CD4-positive, alpha-beta T cell (primary cell): ENCODE data around the gene DPEP2NB. TPM values are rescaled to one million over a fixed set of nuclear protein-coding genes. Genes with fewer than 3 reads are reported as not detected.
"Not testable (repeated sequence)": the region's sequence is repeated elsewhere in the genome, so short reads cannot be mapped to it uniquely, and the experiment has no call there.

Experiments used
- ATAC-seq: fragments of 200-7000 bp; cut with Tn5 transposase; one replicate; pipeline ENCODE4 v1.10.0; 2022; ENCODE audit warnings: mild to moderate bottlenecking; ENCODE audit not compliant: poor library complexity
- CTCF ChIA-PET: fragments of 350-600 bp; sonication (Branson Sonifier 250); formaldehyde crosslinking; loops from one replicate; lab custom pipeline; 2021; ENCODE audit warnings: antibody characterized with exemption, inconsistent platforms; lab: Charles Lee
- POLR2A ChIA-PET: fragments of 350-600 bp; sonication (Branson Sonifier 250); formaldehyde crosslinking; loops from one replicate; lab custom pipeline; 2021; ENCODE audit warnings: antibody characterized with exemption, inconsistent platforms; lab: Charles Lee
- DNase-seq, 14 experiments: peaks; one replicate each; pipeline ENCODE4 v3.0.0-alpha.2; 2013 to 2020; ENCODE audit warnings: mixed read lengths in 2 of 14
- H3K27ac ChIP-seq, 2 donors: one replicate each; pipeline versions ENCODE4 v1.5.1 to v1.7.0; 2013; ENCODE audit warnings: low read length in 2 of 2, low read depth in 1 of 2, mild to moderate bottlenecking in 1 of 2
- H3K27me3 ChIP-seq, 2 experiments: 1 replicate in 1 of 2; 2 replicates in 1 of 2; pipeline versions ENCODE4 v1.6.1 to v1.7.0; 2013; ENCODE audit warnings: low read length in 2 of 2, control low read depth in 1 of 2, mild to moderate bottlenecking in 1 of 2, moderate library complexity in 1 of 2; ENCODE audit not compliant: insufficient read depth in 2 of 2, control insufficient read depth in 1 of 2
- H3K36me3 ChIP-seq: one replicate; pipeline ENCODE4 v1.6.1; 2013; ENCODE audit warnings: low read length, control low read depth; ENCODE audit not compliant: insufficient read depth
- H3K4me1 ChIP-seq: one replicate; pipeline ENCODE4 v1.6.1; 2013; ENCODE audit warnings: low read length, control low read depth; ENCODE audit not compliant: insufficient read depth
- H3K4me3 ChIP-seq: one replicate; pipeline ENCODE4 v1.5.1; 2013; ENCODE audit warnings: mild to moderate bottlenecking, low read length, moderate library complexity
- H3K9me3 ChIP-seq, 2 experiments: 1 replicate in 1 of 2; 2 replicates in 1 of 2; pipeline versions ENCODE4 v1.6.1 to v1.7.0; 2013; ENCODE audit warnings: low read length in 2 of 2, mild to moderate bottlenecking in 2 of 2, control low read depth in 1 of 2, moderate library complexity in 1 of 2; ENCODE audit not compliant: control insufficient read depth in 1 of 2, insufficient read depth in 1 of 2
- H3K27ac Mint-ChIP-seq: one replicate; pipeline ENCODE4 v1.8.0; 2020; ENCODE audit warnings: mixed read lengths
- H3K27me3 Mint-ChIP-seq: one replicate; pipeline ENCODE4 v1.8.0; 2021; ENCODE audit warnings: mixed read lengths
- H3K36me3 Mint-ChIP-seq: one replicate; pipeline ENCODE4 v1.8.0; 2021; ENCODE audit warnings: low read depth, mixed read lengths
- H3K4me1 Mint-ChIP-seq: one replicate; pipeline ENCODE4 v1.8.0; 2021; ENCODE audit warnings: low read depth, mixed read lengths
- H3K4me3 Mint-ChIP-seq: one replicate; pipeline ENCODE4 v1.8.0; 2020; ENCODE audit warnings: mild to moderate bottlenecking, mixed read lengths
- H3K9me3 Mint-ChIP-seq: one replicate; pipeline ENCODE4 v1.8.0; 2020; ENCODE audit warnings: mixed read lengths
- intact Hi-C, 2 experiments: fragments of 100-400 bp; cut with DNase I in 1 of 2; cut with micrococcal nuclease in 1 of 2; formaldehyde crosslinking; loops; one replicate each; pipeline versions ENCODE4 v1.15.1 to v1.9.0; 2023 to 2025; cut with DNase I, micrococcal nuclease
- total RNA-seq, 174 experiments: library from RNA in 2 of 174; stranded (reverse) in 2 of 174; gene quantifications; one replicate each; pipeline ENCODE4 v1.2.3 and lab custom pipeline; 2021 to 2026
- TF ChIP-seq, protein P1 (sequence below): fragments of 200-600 bp; IDR thresholded peaks from one replicate; pipeline ENCODE4 v1.8.0; 2022; ENCODE audit warnings: antibody characterized with exemption, mild to moderate bottlenecking

The DPEP2NB gene
- total RNA-seq, 2 experiments from 2014 or later = not detected

DNA sequence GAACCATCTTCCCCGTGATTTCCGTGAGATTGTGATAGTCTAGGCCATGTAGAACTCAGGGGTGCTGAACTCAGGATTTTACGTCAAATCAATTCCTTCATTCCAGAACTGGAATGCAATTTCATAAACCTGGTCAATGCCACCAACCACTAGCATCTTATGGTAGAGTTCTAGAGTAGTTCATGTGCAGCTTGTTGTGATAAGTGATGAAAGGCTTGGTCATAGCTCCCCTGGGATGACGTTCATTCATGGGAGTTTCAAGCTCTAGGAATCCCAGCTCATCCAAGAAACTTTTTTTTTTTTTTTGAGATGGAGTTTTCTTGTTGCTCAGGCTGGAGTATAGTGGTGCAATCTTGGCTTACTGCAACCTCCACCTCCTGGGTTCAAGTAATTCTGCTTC, 12.7 kb downstream of the DPEP2NB start:
- H3K4me3 ChIP-seq = no peak overlapping the region
- Mint-ChIP-seq H3K27me3 (no peaks in the 10 kb centered on the region), H3K36me3 (peaks cover 11% of the 10 kb centered on the region), H3K4me1 (peaks cover 59% of the 10 kb centered on the region), H3K27ac (peak overlapping the region; percentile 93), H3K4me3 (peak overlapping the region; percentile 35), H3K9me3 (no peaks in the 10 kb centered on the region)
- CTCF ChIA-PET = interaction anchor here (0.6 to 1.7 kb wide), 3 partner anchors 17 to 203 kb away, joined by 3 to 4 read pairs (median 3); no protein-coding TSS in a partner anchor
- peaks cover 0 to 6% of the 10 kb centered on the region in 2 experiments for H3K9me3 ChIP-seq
- ATAC-seq (no peak), DNase-seq (no peak)
- no peaks in the 10 kb centered on the region for H3K36me3 ChIP-seq
- TF ChIP-seq, protein P1, sequence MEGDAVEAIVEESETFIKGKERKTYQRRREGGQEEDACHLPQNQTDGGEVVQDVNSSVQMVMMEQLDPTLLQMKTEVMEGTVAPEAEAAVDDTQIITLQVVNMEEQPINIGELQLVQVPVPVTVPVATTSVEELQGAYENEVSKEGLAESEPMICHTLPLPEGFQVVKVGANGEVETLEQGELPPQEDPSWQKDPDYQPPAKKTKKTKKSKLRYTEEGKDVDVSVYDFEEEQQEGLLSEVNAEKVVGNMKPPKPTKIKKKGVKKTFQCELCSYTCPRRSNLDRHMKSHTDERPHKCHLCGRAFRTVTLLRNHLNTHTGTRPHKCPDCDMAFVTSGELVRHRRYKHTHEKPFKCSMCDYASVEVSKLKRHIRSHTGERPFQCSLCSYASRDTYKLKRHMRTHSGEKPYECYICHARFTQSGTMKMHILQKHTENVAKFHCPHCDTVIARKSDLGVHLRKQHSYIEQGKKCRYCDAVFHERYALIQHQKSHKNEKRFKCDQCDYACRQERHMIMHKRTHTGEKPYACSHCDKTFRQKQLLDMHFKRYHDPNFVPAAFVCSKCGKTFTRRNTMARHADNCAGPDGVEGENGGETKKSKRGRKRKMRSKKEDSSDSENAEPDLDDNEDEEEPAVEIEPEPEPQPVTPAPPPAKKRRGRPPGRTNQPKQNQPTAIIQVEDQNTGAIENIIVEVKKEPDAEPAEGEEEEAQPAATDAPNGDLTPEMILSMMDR = no peak
- H3K4me1 ChIP-seq = peaks cover 71% of the 10 kb centered on the region
- intact Hi-C loops = no loop called here
- no peak overlapping the region for H3K27ac ChIP-seq
- H3K27me3 ChIP-seq = no peaks in the 10 kb centered on the region
- POLR2A ChIA-PET = interaction anchor here (1.1 to 1.5 kb wide), 3 partner anchors 14 to 110 kb away, joined by 3 to 5 read pairs (median 4); partner anchors contain the start of genes DDX28, DUS2 and PSKH1

DNA sequence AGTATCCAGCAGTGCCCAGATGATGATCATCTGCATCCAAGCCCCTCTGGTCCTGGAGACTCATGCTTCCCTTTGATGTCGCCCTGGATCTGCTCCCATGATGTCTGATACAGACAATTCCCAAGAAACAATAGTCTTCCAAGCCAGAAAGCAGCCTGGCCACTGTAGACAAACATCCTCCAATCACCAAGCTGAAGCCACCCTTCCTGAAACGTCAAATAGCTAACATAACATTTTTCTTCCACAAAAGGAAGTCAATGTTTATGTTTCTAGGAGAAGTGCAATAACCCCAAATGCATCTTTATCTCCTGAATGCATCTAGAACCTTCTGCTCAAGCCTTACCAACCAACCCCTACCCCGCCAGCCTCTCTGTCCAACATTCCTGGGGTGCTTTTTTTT, 15.3 kb downstream of the DPEP2NB start:
- H3K36me3 Mint-ChIP-seq = peaks cover 24% of the 10 kb centered on the region
- ATAC-seq (peak; percentile 33), DNase-seq (peak in 2 of 14 experiments; percentile 33 to 64)
- ChIA-PET CTCF (interaction anchor here (1.0 to 6.5 kb wide), 2 partner anchors 40 to 184 kb away, joined by 3 to 33 read pairs; no protein-coding TSS in a partner anchor), POLR2A (interaction anchor here (0.6 to 4.6 kb wide), 17 partner anchors 7 to 417 kb away, joined by 3 to 73 read pairs (median 6); partner anchors contain the start of genes DDX28, DUS2, NFATC3 and PSMB10)
- peak overlapping the region; percentile 93 for H3K27ac Mint-ChIP-seq
- H3K27ac ChIP-seq = peak overlapping the region; percentile 48 to 83
- peak overlapping the region; percentile 86 for H3K4me3 Mint-ChIP-seq
- TF ChIP-seq, protein P1 = no peak
- no peaks in the 10 kb centered on the region for H3K36me3 ChIP-seq
- peak overlapping the region; percentile 61 for H3K4me3 ChIP-seq
- peaks cover 0 to 14% of the 10 kb centered on the region in 2 experiments for H3K9me3 ChIP-seq
- H3K27me3 ChIP-seq = no peaks in the 10 kb centered on the region
- no peaks in the 10 kb centered on the region for H3K9me3 Mint-ChIP-seq
- intact Hi-C loops = no loop called here
- no peaks in the 10 kb centered on the region for H3K27me3 Mint-ChIP-seq
- H3K4me1 ChIP-seq = peaks cover 70% of the 10 kb centered on the region
- H3K4me1 Mint-ChIP-seq = peaks cover 55% of the 10 kb centered on the region

DNA sequence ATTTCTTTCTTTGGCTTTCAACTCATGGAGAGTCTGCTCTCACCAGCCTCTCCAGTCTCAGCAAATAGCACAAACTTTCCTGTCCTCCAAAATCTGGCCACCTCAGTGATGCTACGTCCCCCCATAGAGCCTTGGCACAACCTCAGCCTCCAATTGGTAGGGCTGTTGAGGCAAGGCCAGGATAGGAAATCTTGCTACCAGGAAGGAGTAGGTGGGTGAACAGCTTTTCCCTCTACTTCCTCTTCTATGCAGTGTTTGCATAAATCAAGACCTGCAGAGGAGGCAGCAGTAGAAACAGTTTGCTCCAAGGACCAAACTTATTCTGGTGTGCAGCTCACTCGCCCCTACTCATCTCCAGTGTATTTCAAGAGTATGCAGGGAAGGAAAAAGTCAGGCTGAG, 15.7 kb downstream of the DPEP2NB start:
- Histone ChIP-seq H3K36me3 (peaks cover 4% of the 10 kb centered on the region), H3K27me3 (no peaks in the 10 kb centered on the region), H3K4me1 (peaks cover 70% of the 10 kb centered on the region), H3K4me3 (peak overlapping the region; percentile 61), H3K9me3 (peaks cover 0 to 14% of the 10 kb centered on the region in 2 experiments), H3K27ac (peak overlapping the region; percentile 48 to 83)
- CTCF ChIA-PET = interaction anchor here (1.0 to 6.5 kb wide), 2 partner anchors 41 to 183 kb away, joined by 3 to 33 read pairs; no protein-coding TSS in a partner anchor
- Mint-ChIP-seq H3K27me3 (no peaks in the 10 kb centered on the region), H3K4me1 (peaks cover 55% of the 10 kb centered on the region), H3K9me3 (no peaks in the 10 kb centered on the region), H3K4me3 (peak overlapping the region; percentile 86), H3K27ac (peak overlapping the region; percentile 93), H3K36me3 (peaks cover 28% of the 10 kb centered on the region)
- POLR2A ChIA-PET = interaction anchor here (0.6 to 4.6 kb wide), 18 partner anchors 8 to 418 kb away, joined by 3 to 73 read pairs (median 6); partner anchors contain the start of genes DDX28, DUS2, NFATC3 and PSMB10
- DNase-seq (peak in 3 of 14 experiments; percentile 6 to 34 (median 22)), ATAC-seq (peak; percentile 11)
- intact Hi-C loops = no loop called here
- TF ChIP-seq, protein P1 = no peak

DNA sequence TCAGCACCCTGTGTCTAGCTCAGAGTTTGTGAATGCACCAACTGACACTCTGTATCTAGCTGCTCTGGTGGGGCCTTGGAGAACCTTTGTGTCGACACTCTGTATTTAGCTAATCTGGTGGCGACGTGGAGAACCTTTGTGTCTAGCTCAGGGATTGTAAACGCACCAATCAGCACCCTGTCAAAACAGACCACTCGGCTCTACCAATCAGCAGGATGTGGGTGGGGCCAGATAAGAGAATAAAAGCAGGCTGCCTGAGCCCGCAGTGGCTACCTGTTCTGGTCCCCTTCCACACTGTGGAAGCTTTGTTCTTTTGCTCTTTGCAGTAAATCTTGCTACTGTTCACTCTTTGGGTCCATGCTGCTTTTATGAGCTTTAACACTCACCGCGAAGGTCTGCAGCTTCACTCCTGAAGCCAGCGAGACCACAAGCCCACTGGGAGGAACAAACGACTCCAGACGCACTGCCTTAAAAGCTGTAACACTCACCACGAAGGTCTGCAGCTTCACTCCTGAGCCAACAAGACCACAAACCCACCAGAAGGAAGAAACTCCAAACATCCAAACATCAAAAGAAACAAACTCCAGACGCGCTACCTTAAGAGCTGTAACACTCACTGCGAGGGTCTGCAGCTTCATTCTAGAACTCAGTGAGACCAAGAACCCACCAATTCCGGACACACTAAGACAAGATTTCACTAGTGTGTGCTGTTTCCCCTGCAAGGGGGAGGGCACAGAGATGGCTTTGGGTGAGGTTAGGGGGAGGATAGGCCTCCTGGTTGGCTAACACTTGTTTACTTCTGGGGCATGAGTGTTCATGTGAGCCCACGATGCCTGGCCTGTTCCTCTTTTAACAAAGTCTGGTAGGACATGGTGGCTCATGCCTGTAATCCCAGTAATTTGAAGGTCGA, 16.7 kb downstream of the DPEP2NB start, which contains the start of gene DPEP2:
DPEP2 (minus strand) TSS at position 706 of the 910 bp plus-strand sequence. CDS start 6,272 bp downstream, outside the sequence.
- peak within 1 kb of the TSS; percentile 48 to 83 for H3K27ac ChIP-seq
- Mint-ChIP-seq H3K27ac (peak within 1 kb of the TSS; percentile 93), H3K4me3 (peak within 1 kb of the TSS; percentile 86), H3K4me1 (peaks cover 56% of the 10 kb centered on the region), H3K36me3 (peaks cover 28% of the 10 kb centered on the region)
- H3K27me3 ChIP-seq, H3K27me3 Mint-ChIP-seq, H3K36me3 ChIP-seq, intact Hi-C loops, H3K9me3 Mint-ChIP-seq: not testable (repeated sequence)
- peak within 1 kb of the TSS; percentile 61 for H3K4me3 ChIP-seq
- peaks cover 71% of the 10 kb centered on the region for H3K4me1 ChIP-seq
- ATAC-seq (peak; percentile 88), DNase-seq (peak; percentile 27 to 81 (median 58))
- ChIA-PET CTCF (interaction anchor here (0.8 to 6.5 kb wide), 5 partner anchors 14 to 518 kb away, joined by 3 to 33 read pairs (median 3); partner anchors contain the start of gene ATP6V0D1), POLR2A (interaction anchor here (0.6 to 4.6 kb wide), 21 partner anchors 8 to 246 kb away, joined by 3 to 73 read pairs (median 5); partner anchors contain the start of genes DDX28, DPEP2NB, DUS2 and NFATC3)
- H3K9me3 ChIP-seq = peaks cover 0 to 14% of the 10 kb centered on the region in 2 experiments
